ENCODE data around the gene CXCR6. TPM values are rescaled to one million over a fixed set of nuclear protein-coding genes. Genes with fewer than 3 reads are reported as not detected.

The CXCR6 gene
- total and polyA plus RNA-seq, 2 experiments from 2014 or later = 0.10 TPM; not detected in 1

DNA sequence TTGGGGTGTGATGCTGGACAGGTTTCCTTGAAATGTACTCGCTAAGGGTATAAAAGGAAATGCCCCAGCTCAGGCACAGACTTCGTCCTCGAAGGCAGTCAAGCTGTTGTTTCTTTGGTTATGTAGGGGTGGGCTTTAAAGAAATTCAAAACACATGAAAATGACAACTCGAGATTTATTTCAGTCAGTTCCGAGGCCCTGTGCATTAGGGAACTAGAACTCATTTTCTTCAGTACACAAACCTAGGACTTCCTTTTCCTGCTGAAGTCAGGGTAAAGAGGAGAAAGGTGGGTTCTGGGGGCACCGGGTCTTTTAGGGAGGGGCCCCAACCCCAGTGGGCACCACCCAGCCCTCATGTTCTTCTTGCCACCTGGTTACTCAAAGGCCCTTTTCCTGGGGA, 49.2 kb upstream of the CXCR6 start:
- Histone ChIP-seq H4K20me1 (replicated peaks; ENCODE audit: insufficient read depth) (no peaks in the 10 kb centered on the region; the same call in 1 of the 2 replicates), H3K27me3 (ENCODE audit: insufficient read depth) (no peaks in the 10 kb centered on the region), H3K4me2 (no peak overlapping the region), H3F3A (replicated peaks; ENCODE audit: low read depth) (no peaks in the 10 kb centered on the region), H3K4me3 (no peak overlapping the region), H3K27ac (ENCODE audit: low read depth) (no peak overlapping the region), H2AFZ (no peak overlapping the region), H3K9me2 (ENCODE audit: insufficient read depth) (no peaks in the 10 kb centered on the region), H3K79me2 (replicated peaks; ENCODE audit: insufficient read depth) (no peaks in the 10 kb centered on the region), H3K36me3 (ENCODE audit: insufficient read depth) (no peaks in the 10 kb centered on the region), H3K4me1 (ENCODE audit: insufficient read depth) (no peaks in the 10 kb centered on the region)
- Mint-ChIP-seq H3K27ac (no peak overlapping the region), H3K4me1 (peaks cover 6% of the 10 kb centered on the region; the same call in 2 of the 3 replicates), H3K27me3 (ENCODE audit: insufficient read depth, low read depth, poor library complexity) (peaks cover 4% of the 10 kb centered on the region), H3K36me3 (ENCODE audit: low read depth) (no peaks in the 10 kb centered on the region), H3K4me3 (no peak overlapping the region), H3K9me3 (no peaks in the 10 kb centered on the region)
- no peak for TF ChIP-seq POLR2AphosphoS5 (IDR thresholded peaks at IDR 0.05; ENCODE audit: low read depth)
- TF ChIP-seq ZNF331 (CRISPR knock-in tag; IDR thresholded peaks at IDR 0.05; ENCODE audit: low read depth) = no peak
- DNase-seq (ENCODE audit: low spot score) (no peak), ATAC-seq (no peak)

DNA sequence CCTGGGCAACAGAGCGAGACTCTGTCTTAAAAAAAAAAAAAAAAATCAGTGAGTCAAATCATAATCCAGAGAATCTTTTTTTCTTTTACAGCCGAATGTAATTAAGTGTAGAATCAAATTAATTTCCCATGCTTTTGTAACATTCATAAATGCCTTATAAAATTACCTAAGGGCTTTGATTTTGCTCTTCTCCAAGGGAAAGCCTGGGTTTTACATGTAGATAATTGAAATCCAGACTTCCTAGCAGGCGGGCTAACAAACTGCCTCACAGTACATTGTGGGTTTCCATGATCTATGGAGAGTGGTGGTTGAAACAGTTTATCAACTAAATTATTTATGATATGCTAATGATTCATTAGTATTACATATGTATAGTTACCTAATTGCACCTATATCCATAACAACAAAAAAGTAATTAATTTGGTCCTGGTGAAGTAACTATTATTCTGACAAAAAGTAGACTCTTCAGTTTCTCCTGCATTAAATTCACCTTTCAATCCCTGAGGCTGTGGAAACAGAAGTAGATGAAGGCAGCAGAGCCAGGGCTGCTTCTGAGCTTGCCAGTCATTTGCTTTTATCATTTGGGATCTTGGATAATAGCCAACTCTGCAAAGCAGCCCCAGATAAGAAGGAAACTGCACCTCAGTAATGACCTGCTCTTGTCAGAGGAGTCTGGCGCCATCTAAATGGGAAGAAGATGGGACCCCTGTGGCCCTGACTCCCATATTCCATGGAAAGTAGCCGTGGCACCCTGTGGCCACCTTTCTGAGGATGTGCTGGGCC, 47.4 kb upstream of the CXCR6 start:
- no peaks in the 10 kb centered on the region for H3K9me3 Mint-ChIP-seq
- TF ChIP-seq, protein P1, sequence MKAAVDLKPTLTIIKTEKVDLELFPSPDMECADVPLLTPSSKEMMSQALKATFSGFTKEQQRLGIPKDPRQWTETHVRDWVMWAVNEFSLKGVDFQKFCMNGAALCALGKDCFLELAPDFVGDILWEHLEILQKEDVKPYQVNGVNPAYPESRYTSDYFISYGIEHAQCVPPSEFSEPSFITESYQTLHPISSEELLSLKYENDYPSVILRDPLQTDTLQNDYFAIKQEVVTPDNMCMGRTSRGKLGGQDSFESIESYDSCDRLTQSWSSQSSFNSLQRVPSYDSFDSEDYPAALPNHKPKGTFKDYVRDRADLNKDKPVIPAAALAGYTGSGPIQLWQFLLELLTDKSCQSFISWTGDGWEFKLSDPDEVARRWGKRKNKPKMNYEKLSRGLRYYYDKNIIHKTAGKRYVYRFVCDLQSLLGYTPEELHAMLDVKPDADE (IDR thresholded peaks at IDR 0.05) = no peak
- TF ChIP-seq, protein P2, sequence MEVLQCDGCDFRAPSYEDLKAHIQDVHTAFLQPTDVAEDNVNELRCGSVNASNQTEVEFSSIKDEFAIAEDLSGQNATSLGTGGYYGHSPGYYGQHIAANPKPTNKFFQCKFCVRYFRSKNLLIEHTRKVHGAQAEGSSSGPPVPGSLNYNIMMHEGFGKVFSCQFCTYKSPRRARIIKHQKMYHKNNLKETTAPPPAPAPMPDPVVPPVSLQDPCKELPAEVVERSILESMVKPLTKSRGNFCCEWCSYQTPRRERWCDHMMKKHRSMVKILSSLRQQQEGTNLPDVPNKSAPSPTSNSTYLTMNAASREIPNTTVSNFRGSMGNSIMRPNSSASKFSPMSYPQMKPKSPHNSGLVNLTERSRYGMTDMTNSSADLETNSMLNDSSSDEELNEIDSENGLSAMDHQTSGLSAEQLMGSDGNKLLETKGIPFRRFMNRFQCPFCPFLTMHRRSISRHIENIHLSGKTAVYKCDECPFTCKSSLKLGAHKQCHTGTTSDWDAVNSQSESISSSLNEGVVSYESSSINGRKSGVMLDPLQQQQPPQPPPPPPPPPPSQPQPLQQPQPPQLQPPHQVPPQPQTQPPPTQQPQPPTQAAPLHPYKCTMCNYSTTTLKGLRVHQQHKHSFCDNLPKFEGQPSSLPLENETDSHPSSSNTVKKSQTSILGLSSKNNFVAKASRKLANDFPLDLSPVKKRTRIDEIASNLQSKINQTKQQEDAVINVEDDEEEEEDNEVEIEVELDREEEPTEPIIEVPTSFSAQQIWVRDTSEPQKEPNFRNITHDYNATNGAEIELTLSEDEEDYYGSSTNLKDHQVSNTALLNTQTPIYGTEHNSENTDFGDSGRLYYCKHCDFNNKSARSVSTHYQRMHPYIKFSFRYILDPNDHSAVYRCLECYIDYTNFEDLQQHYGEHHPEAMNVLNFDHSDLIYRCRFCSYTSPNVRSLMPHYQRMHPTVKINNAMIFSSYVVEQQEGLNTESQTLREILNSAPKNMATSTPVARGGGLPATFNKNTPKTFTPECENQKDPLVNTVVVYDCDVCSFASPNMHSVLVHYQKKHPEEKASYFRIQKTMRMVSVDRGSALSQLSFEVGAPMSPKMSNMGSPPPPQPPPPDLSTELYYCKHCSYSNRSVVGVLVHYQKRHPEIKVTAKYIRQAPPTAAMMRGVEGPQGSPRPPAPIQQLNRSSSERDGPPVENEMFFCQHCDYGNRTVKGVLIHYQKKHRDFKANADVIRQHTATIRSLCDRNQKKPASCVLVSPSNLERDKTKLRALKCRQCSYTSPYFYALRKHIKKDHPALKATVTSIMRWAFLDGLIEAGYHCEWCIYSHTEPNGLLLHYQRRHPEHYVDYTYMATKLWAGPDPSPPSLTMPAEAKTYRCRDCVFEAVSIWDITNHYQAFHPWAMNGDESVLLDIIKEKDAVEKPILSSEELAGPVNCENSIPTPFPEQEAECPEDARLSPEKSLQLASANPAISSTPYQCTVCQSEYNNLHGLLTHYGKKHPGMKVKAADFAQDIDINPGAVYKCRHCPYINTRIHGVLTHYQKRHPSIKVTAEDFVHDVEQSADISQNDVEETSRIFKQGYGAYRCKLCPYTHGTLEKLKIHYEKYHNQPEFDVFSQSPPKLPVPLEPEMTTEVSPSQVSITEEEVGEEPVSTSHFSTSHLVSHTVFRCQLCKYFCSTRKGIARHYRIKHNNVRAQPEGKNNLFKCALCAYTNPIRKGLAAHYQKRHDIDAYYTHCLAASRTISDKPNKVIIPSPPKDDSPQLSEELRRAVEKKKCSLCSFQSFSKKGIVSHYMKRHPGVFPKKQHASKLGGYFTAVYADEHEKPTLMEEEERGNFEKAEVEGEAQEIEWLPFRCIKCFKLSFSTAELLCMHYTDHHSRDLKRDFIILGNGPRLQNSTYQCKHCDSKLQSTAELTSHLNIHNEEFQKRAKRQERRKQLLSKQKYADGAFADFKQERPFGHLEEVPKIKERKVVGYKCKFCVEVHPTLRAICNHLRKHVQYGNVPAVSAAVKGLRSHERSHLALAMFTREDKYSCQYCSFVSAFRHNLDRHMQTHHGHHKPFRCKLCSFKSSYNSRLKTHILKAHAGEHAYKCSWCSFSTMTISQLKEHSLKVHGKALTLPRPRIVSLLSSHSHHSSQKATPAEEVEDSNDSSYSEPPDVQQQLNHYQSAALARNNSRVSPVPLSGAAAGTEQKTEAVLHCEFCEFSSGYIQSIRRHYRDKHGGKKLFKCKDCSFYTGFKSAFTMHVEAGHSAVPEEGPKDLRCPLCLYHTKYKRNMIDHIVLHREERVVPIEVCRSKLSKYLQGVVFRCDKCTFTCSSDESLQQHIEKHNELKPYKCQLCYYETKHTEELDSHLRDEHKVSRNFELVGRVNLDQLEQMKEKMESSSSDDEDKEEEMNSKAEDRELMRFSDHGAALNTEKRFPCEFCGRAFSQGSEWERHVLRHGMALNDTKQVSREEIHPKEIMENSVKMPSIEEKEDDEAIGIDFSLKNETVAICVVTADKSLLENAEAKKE (CRISPR knock-in tag; IDR thresholded peaks at IDR 0.05) = no peak
- H3K4me1 Mint-ChIP-seq = peaks cover 6% of the 10 kb centered on the region; the same call in 2 of the 3 replicates
- H3K4me1 ChIP-seq (ENCODE audit: insufficient read depth) = no peaks in the 10 kb centered on the region
- H3K27ac ChIP-seq (ENCODE audit: low read depth) = no peak overlapping the region
- no peaks in the 10 kb centered on the region for H3K79me2 ChIP-seq (replicated peaks; ENCODE audit: insufficient read depth)
- H2AFZ ChIP-seq = no peak overlapping the region
- ATAC-seq = no peak
- no peaks in the 10 kb centered on the region for H3K36me3 Mint-ChIP-seq (ENCODE audit: low read depth)
- H4K20me1 ChIP-seq (replicated peaks; ENCODE audit: insufficient read depth) = no peaks in the 10 kb centered on the region; the same call in 1 of the 2 replicates
- no peaks in the 10 kb centered on the region for H3F3A ChIP-seq (replicated peaks; ENCODE audit: low read depth)
- no peak overlapping the region for H3K27ac Mint-ChIP-seq
- H3K27me3 ChIP-seq (ENCODE audit: insufficient read depth) = no peaks in the 10 kb centered on the region
- H3K4me2 ChIP-seq = no peak overlapping the region
- no peaks in the 10 kb centered on the region for H3K9me2 ChIP-seq (ENCODE audit: insufficient read depth)
- H3K4me3 ChIP-seq = no peak overlapping the region
- H3K27me3 Mint-ChIP-seq (ENCODE audit: insufficient read depth, low read depth, poor library complexity) = peaks cover 4% of the 10 kb centered on the region
- H3K36me3 ChIP-seq (ENCODE audit: insufficient read depth) = no peaks in the 10 kb centered on the region
- DNase-seq (ENCODE audit: low spot score) = no peak
- no peak overlapping the region for H3K4me3 Mint-ChIP-seq

Measured in GM23338 (cell line).